Raji (cell line): ENCODE data around the gene YJU2.

Experiments used
- POLR2A ChIP-seq: IDR thresholded peaks from 2 replicates; pipeline ENCODE4 v1.6.1; 2011; ENCODE audit warnings: low read depth, low read length, control low read depth; ENCODE audit not compliant: insufficient read depth

Gene YJU2

GRCh38 chr19:4302243-4302640 lies 55.4 kb downstream of the YJU2 start, which contains the start of gene TMIGD2:
Gene TMIGD2 (minus strand): TSS chr19:4302389. CDS start chr19:4302385, 4 bp downstream.
- no peak for TF ChIP-seq POLR2A

GRCh38 chr19:4303819-4304537 lies 57.1 kb downstream of the YJU2 start:
- TF ChIP-seq POLR2A: no peak

GRCh38 chr19:4304538-4305256 lies 57.8 kb downstream of the YJU2 start, which contains the start of gene FSD1:
Gene FSD1 (plus strand): TSS chr19:4304598. CDS start chr19:4304747, 149 bp downstream.
- TF ChIP-seq POLR2A: 0 out of 2 replicates have a peak, but pooled peaks have one; percentile 28

- no peak for TF ChIP-seq POLR2A
These were observed 58.4 kb downstream of the YJU2 start for GRCh38 chr19:4305257-4305612.

GRCh38 chr19:4305659-4306058 lies 58.8 kb downstream of the YJU2 start:
- no peak for TF ChIP-seq POLR2A

GRCh38 chr19:4310247-4311121 lies 63.6 kb downstream of the YJU2 start:
- no peak for TF ChIP-seq POLR2A

GRCh38 chr19:4313847-4314490 lies 67.1 kb downstream of the YJU2 start:
- TF ChIP-seq POLR2A: no peak

GRCh38 chr19:4316956-4317355 lies 70.1 kb downstream of the YJU2 start:
- TF ChIP-seq POLR2A: no peak

GRCh38 chr19:4318460-4318859 lies 71.6 kb downstream of the YJU2 start:
- no peak for TF ChIP-seq POLR2A
